ENCODE data around the gene LIM2.

LIM2 gene

GRCh38 chr19:51338563-51339312 is 49.0 kb downstream of the LIM2 start:
- POLR2A ChIA-PET, result no interaction called here
- DNase-seq (ENCODE audit: extremely low spot score), result peak; percentile 93
- CTCF ChIA-PET, result interaction anchor here (0.7 to 2.0 kb wide), 25 partner anchors 8 to 323 kb away, joined by 3 to 15 read pairs (median 4); partner anchors contain the start of genes ETFB and SIGLEC10
- TF ChIP-seq CTCF (IDR thresholded peaks at IDR 0.05; ENCODE audit: control extremely low read depth, extremely low read depth, low read depth, missing control alignments), result peak; percentile 87

- ChIA-PET POLR2A (no interaction called here), CTCF (interaction anchor here (0.6 to 2.0 kb wide), 11 partner anchors 21 to 323 kb away, joined by 3 to 15 read pairs (median 4); partner anchors contain the start of gene ETFB)
- TF ChIP-seq CTCF (IDR thresholded peaks at IDR 0.05; ENCODE audit: control extremely low read depth, extremely low read depth, low read depth, missing control alignments), result no peak
- no peak for DNase-seq (ENCODE audit: extremely low spot score)
Measured at GRCh38 chr19:51337861-51338562, 49.8 kb downstream of the LIM2 start.

- CTCF ChIA-PET, result interaction anchor here (0.6 to 1.1 kb wide), 6 partner anchors 22 to 321 kb away, joined by 3 to 15 read pairs (median 4); partner anchors contain the start of gene ETFB
- DNase-seq (ENCODE audit: extremely low spot score), result no peak
Measured at GRCh38 chr19:51337141-51337860, 50.5 kb downstream of the LIM2 start.

GRCh38 chr19:51333836-51334460 is 53.8 kb downstream of the LIM2 start:
- ChIA-PET POLR2A (no interaction called here), CTCF (no interaction called here)
- DNase-seq (ENCODE audit: extremely low spot score), result no peak
- no peak for TF ChIP-seq CTCF (IDR thresholded peaks at IDR 0.05; ENCODE audit: control extremely low read depth, extremely low read depth, low read depth, missing control alignments)

More at GRCh38 chr19:51337141-51337860, 50.5 kb downstream of the LIM2 start:
- POLR2A ChIA-PET, result no interaction called here
- no peak for TF ChIP-seq CTCF (IDR thresholded peaks at IDR 0.05; ENCODE audit: control extremely low read depth, extremely low read depth, low read depth, missing control alignments)

GRCh38 chr19:51331716-51332115 is 56.1 kb downstream of the LIM2 start:
- TF ChIP-seq CTCF (IDR thresholded peaks at IDR 0.05; ENCODE audit: control extremely low read depth, extremely low read depth, low read depth, missing control alignments), result no peak
- ChIA-PET POLR2A (no interaction called here), CTCF (interaction anchor here (1.1 kb wide), 1 partner anchor 8 kb away, joined by 4 read pairs; no protein-coding TSS in a partner anchor)
- DNase-seq (ENCODE audit: extremely low spot score), result no peak

- CTCF ChIA-PET, result interaction anchor here (1.1 kb wide), 1 partner anchor 8 kb away, joined by 4 read pairs; no protein-coding TSS in a partner anchor
- no peak for TF ChIP-seq CTCF (IDR thresholded peaks at IDR 0.05; ENCODE audit: control extremely low read depth, extremely low read depth, low read depth, missing control alignments)
- no peak for DNase-seq (ENCODE audit: extremely low spot score)
- POLR2A ChIA-PET, result no interaction called here
Measured at GRCh38 chr19:51331193-51331592, 56.6 kb downstream of the LIM2 start.

All from GM10248 (cell line).